Measurements from ENCODE around the gene LMNB1. TPM values are rescaled to one million over a fixed set of nuclear protein-coding genes. Genes with fewer than 3 reads are reported as not detected.

LMNB1 gene
- total and polyA plus RNA-seq, 2 of the 13 experiments (the other 11 are each of a cell fraction or from before 2014, with no cell fraction given): 12.5 to 159 TPM

DNA sequence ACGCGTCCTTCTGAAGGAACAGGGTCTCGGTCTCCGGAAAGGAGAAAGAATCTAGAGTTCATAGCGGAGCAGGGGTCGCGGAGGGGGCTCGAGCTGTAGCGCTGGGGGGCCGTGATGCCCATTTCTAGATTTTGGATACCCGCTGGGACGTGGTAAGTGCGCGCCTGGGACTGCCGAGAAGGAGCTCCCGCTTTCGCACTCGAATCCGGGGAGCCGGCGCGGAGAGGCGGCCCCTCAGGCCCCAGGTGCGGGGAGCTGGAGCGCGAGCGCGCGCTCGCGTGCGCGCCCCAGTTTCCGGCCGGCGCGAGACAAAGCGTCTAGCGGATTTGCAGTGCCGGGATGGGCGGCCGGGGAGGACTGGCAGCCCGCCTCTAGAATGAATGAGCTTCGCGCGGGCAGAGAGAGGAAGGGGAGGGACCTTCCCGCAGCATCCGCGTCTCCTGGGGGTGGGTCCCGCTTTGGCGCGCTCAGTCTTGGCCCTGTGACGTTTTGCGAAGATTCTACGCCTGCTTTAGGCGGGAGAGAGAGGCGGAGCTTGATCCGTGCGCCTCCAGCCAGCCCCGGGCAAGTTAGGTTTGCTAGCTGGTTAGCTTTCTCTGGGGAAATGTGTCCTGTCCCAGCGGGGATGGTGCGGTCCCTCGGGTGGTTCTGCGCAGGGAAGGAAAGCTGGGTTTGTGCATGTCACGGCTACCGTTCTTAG, 1.2 kb downstream of the LMNB1 start (continued):
- TF ChIP-seq RXRA (CRISPR knock-in tag; IDR thresholded peaks at IDR 0.05) (no peak), POLR2A (IDR thresholded peaks at IDR 0.05; ENCODE audit: insufficient read depth in 1 of 2, low read depth in 2 of 2, low read length in 2 of 2) (peak; percentile 46 to 68), DPF2 (CRISPR knock-in tag; IDR thresholded peaks at IDR 0.05; ENCODE audit: borderline replicate concordance, low read depth) (no peak), KLF13 (CRISPR knock-in tag; IDR thresholded peaks at IDR 0.05) (no peak), SALL1 (CRISPR knock-in tag; IDR thresholded peaks at IDR 0.05) (no peak), ZNF891 (CRISPR knock-in tag; IDR thresholded peaks at IDR 0.05) (0 out of 2 replicates have a peak, but pooled peaks have one; percentile 16), GATA4 (IDR thresholded peaks at IDR 0.05; ENCODE audit: borderline replicate concordance, low read depth) (0 out of 2 replicates have a peak, but pooled peaks have one; percentile 17), KDM5B (CRISPR knock-in tag; IDR thresholded peaks at IDR 0.05; ENCODE audit: borderline replicate concordance) (no peak; the same call in 1 of the 2 replicates), JUND (CRISPR knock-in tag; IDR thresholded peaks at IDR 0.05) (no peak), ARNT (IDR thresholded peaks at IDR 0.05) (no peak), KDM2A (CRISPR knock-in tag; IDR thresholded peaks at IDR 0.05; ENCODE audit: borderline replicate concordance, low read depth) (0 out of 2 replicates have a peak, but pooled peaks have one; percentile 11), GRHL1 (CRISPR knock-in tag; conservative IDR thresholded peaks at IDR 0.05) (no peak), ZFYVE20 (CRISPR knock-in tag; IDR thresholded peaks at IDR 0.05; ENCODE audit: borderline replicate concordance, low read depth) (no peak), RXRB (CRISPR knock-in tag; IDR thresholded peaks at IDR 0.05; ENCODE audit: borderline replicate concordance) (no peak), PRMT3 (CRISPR knock-in tag; IDR thresholded peaks at IDR 0.05; ENCODE audit: borderline replicate concordance, low read depth) (no peak), DRAP1 (CRISPR knock-in tag; IDR thresholded peaks at IDR 0.05) (no peak; the same call in 1 of the 2 replicates), RFXANK (CRISPR knock-in tag; IDR thresholded peaks at IDR 0.05) (no peak), POGK (CRISPR knock-in tag; conservative IDR thresholded peaks at IDR 0.05) (peak; percentile 28; the same call in 1 of the 2 replicates)
- TF ChIP-seq, protein P1, sequence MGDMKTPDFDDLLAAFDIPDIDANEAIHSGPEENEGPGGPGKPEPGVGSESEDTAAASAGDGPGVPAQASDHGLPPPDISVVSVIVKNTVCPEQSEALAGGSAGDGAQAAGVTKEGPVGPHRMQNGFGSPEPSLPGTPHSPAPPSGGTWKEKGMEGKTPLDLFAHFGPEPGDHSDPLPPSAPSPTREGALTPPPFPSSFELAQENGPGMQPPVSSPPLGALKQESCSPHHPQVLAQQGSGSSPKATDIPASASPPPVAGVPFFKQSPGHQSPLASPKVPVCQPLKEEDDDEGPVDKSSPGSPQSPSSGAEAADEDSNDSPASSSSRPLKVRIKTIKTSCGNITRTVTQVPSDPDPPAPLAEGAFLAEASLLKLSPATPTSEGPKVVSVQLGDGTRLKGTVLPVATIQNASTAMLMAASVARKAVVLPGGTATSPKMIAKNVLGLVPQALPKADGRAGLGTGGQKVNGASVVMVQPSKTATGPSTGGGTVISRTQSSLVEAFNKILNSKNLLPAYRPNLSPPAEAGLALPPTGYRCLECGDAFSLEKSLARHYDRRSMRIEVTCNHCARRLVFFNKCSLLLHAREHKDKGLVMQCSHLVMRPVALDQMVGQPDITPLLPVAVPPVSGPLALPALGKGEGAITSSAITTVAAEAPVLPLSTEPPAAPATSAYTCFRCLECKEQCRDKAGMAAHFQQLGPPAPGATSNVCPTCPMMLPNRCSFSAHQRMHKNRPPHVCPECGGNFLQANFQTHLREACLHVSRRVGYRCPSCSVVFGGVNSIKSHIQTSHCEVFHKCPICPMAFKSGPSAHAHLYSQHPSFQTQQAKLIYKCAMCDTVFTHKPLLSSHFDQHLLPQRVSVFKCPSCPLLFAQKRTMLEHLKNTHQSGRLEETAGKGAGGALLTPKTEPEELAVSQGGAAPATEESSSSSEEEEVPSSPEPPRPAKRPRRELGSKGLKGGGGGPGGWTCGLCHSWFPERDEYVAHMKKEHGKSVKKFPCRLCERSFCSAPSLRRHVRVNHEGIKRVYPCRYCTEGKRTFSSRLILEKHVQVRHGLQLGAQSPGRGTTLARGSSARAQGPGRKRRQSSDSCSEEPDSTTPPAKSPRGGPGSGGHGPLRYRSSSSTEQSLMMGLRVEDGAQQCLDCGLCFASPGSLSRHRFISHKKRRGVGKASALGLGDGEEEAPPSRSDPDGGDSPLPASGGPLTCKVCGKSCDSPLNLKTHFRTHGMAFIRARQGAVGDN (CRISPR knock-in tag; IDR thresholded peaks at IDR 0.05): peak; percentile 75
